Tibial artery (tissue), 4 donors: Measurements from ENCODE around the gene IVD.
A peak's percentile ranks its signal among the peaks of the same experiment; 100 is the strongest.

Experiments
- DNase-seq, 2 donors: peaks; one replicate each; pipeline ENCODE4 v3.0.0-alpha.2; 2019
- H3K27ac ChIP-seq, 2 donors: fragments of 200-600 bp; sonication (generic) in 1 of 2; 1 replicate in 1 of 2; 2 replicates in 1 of 2; pipeline ENCODE4 v1.5.1; 2018 to 2019; ENCODE audit warnings: mild to moderate bottlenecking in 1 of 2
- H3K27me3 ChIP-seq, 2 donors: fragments of 200-600 bp; sonication (generic) in 1 of 2; one replicate each; pipeline versions ENCODE4 v1.5.1 to v1.6.0; 2016 to 2019
- H3K36me3 ChIP-seq, 3 donors: fragments of 200-600 bp; sonication (generic) in 2 of 3; one replicate each; pipeline ENCODE4 v1.5.1; 2016 to 2019; ENCODE audit warnings: mild to moderate bottlenecking in 2 of 3
- H3K4me1 ChIP-seq, 4 donors: fragments of 200-600 bp; sonication (generic) in 2 of 4; 1 replicate in 3 of 4; 2 replicates in 1 of 4; pipeline ENCODE4 v1.5.1; 2016 to 2019
- H3K4me3 ChIP-seq, 2 donors: fragments of 200-600 bp; sonication (generic) in 1 of 2; 1 replicate in 1 of 2; 2 replicates in 1 of 2; pipeline ENCODE4 v1.5.1; 2018 to 2019; ENCODE audit warnings: mild to moderate bottlenecking in 2 of 2
- H3K9me3 ChIP-seq, 3 donors: fragments of 200-600 bp; sonication (generic) in 1 of 3; one replicate each; pipeline ENCODE4 v1.5.1; 2016 to 2019
- CTCF ChIP-seq, 2 experiments: fragments of 200-600 bp in 1 of 2; fragments of 450-650 bp in 1 of 2; IDR thresholded peaks; one replicate each; pipeline ENCODE4 v1.5.1; 2017 to 2019; ENCODE audit warnings: antibody characterized with exemption in 2 of 2, mild to moderate bottlenecking in 1 of 2, moderate library complexity in 1 of 2
- intact Hi-C: fragments of 100-400 bp; cut with DNase I; formaldehyde crosslinking; loops from one replicate; pipeline ENCODE4 v1.15.0; 2023; ENCODE audit warnings: low total_unique reads

Gene IVD

GRCh38 chr15:40429068-40429710, 23.6 kb downstream of the IVD start:
- DNase-seq = no peak
- Histone ChIP-seq H3K4me1 (no peaks in the 10 kb centered on the region), H3K4me3 (no peak overlapping the region), H3K27me3 (no peaks in the 10 kb centered on the region), H3K27ac (no peak overlapping the region), H3K36me3 (peaks cover 0 to 8% (median 5%) of the 10 kb centered on the region in 3 donors), H3K9me3 (no peaks in the 10 kb centered on the region)
- intact Hi-C loops = loop anchor here (10.0 kb wide), 1 partner anchor 364 kb away; no protein-coding TSS in a partner anchor
- no peak for TF ChIP-seq CTCF (IDR thresholded peaks at IDR 0.05)

- no peaks in the 10 kb centered on the region for H3K9me3 ChIP-seq
- H3K4me3 ChIP-seq = no peak overlapping the region
- intact Hi-C loops = loop anchor here (10.0 kb wide), 1 partner anchor 386 kb away; no protein-coding TSS in a partner anchor
Observed at GRCh38 chr15:40430271-40430805, 24.7 kb downstream of the IVD start.

GRCh38 chr15:40435023-40435709, 29.6 kb downstream of the IVD start:
- H3K4me3 ChIP-seq = no peak overlapping the region
- DNase-seq = no peak

More at GRCh38 chr15:40430271-40430805, 24.7 kb downstream of the IVD start:
- Histone ChIP-seq H3K36me3 (peaks cover 0 to 8% (median 5%) of the 10 kb centered on the region in 3 donors), H3K4me1 (no peaks in the 10 kb centered on the region), H3K27ac (no peak overlapping the region), H3K27me3 (peaks cover 0 to 2% of the 10 kb centered on the region in 2 donors)
- no peak for DNase-seq
- no peak for TF ChIP-seq CTCF (IDR thresholded peaks at IDR 0.05)

GRCh38 chr15:40435710-40436089, 30.1 kb downstream of the IVD start:
- peaks cover 0 to 45% (median 28%) of the 10 kb centered on the region in 4 donors for H3K4me1 ChIP-seq
- peaks cover 0 to 47% of the 10 kb centered on the region in 2 donors for H3K27me3 ChIP-seq
- no peaks in the 10 kb centered on the region for H3K9me3 ChIP-seq
- H3K4me3 ChIP-seq = peak overlapping the region; percentile 26 to 48
- no peak for DNase-seq
- no peaks in the 10 kb centered on the region for H3K36me3 ChIP-seq
- no peak overlapping the region for H3K27ac ChIP-seq
- intact Hi-C loops = loop anchor here (10.0 kb wide), 1 partner anchor 391 kb away; no protein-coding TSS in a partner anchor
- TF ChIP-seq CTCF (IDR thresholded peaks at IDR 0.05) = no peak

More at GRCh38 chr15:40435023-40435709, 29.6 kb downstream of the IVD start:
- Histone ChIP-seq H3K4me1 (peaks cover 0 to 44% (median 25%) of the 10 kb centered on the region in 4 donors), H3K27me3 (peaks cover 0 to 46% of the 10 kb centered on the region in 2 donors), H3K9me3 (no peaks in the 10 kb centered on the region), H3K36me3 (no peaks in the 10 kb centered on the region), H3K27ac (no peak overlapping the region)
- no peak for TF ChIP-seq CTCF (IDR thresholded peaks at IDR 0.05)
- intact Hi-C loops = loop anchor here (10.0 kb wide), 1 partner anchor 390 kb away; no protein-coding TSS in a partner anchor

GRCh38 chr15:40436116-40436891, 30.7 kb downstream of the IVD start:
- intact Hi-C loops = loop anchor here (10.0 kb wide), 1 partner anchor 392 kb away; no protein-coding TSS in a partner anchor
- Histone ChIP-seq H3K27me3 (peaks cover 0 to 47% of the 10 kb centered on the region in 2 donors), H3K27ac (no peak overlapping the region), H3K36me3 (no peaks in the 10 kb centered on the region), H3K4me3 (peak overlapping the region; percentile 26 to 48), H3K9me3 (no peaks in the 10 kb centered on the region), H3K4me1 (peaks cover 0 to 45% (median 28%) of the 10 kb centered on the region in 4 donors)
- TF ChIP-seq CTCF (IDR thresholded peaks at IDR 0.05) = no peak
- no peak for DNase-seq
